ENCODE measurements around the gene GLIS1. TPM values are rescaled to one million over a fixed set of nuclear protein-coding genes. Genes with fewer than 3 reads are reported as not detected.

The GLIS1 gene
- total and polyA plus RNA-seq, 10 of the 15 experiments (the other 5 are each of a cell fraction or from before 2014, with no cell fraction given), result not detected

- ChIA-PET RAD21 (ENCODE audit: unreplicated experiment) (no interaction called here), CTCF (interaction anchor here (1.3 kb wide), 1 partner anchor 76 kb away, joined by 3 read pairs; no protein-coding TSS in a partner anchor), SMC1A (ENCODE audit: uncharacterized antibody, unreplicated experiment) (no interaction called here), POLR2A (no interaction called here)
- DNase-seq (ENCODE audit: low read depth, low spot score), result no peak
- H3K27me3 ChIP-seq (replicated peaks in 1 of 2; ENCODE audit: control insufficient read depth in 2 of 2, insufficient read depth in 2 of 2, low read length in 1 of 2), result peaks cover 0 to 5% of the 10 kb centered on the region in 2 experiments; a peak in 3 of 4 replicates
- H3K36me3 ChIP-seq (ENCODE audit: control insufficient read depth in 2 of 2, insufficient read depth in 2 of 2, low read length in 1 of 2), result no peaks in the 10 kb centered on the region
- H3K4me2 ChIP-seq (ENCODE audit: control insufficient read depth, insufficient read depth), result no peak overlapping the region
- intact Hi-C loops (cut with micrococcal nuclease; ENCODE audit: unreplicated experiment), result no loop called here
- 26% methylated on average over 11 of the region's 11 CpGs for WGBS (ENCODE audit: insufficient coverage, insufficient replicate concordance, low lambda C conversion rate, missing lambda C conversion rate)
- H3K9me3 ChIP-seq (replicated peaks; ENCODE audit: control insufficient read depth, insufficient read depth, low read length), result no peaks in the 10 kb centered on the region
- no peaks in the 10 kb centered on the region for H3K4me1 ChIP-seq (ENCODE audit: control insufficient read depth, insufficient read depth, low read length)
- H2AFZ ChIP-seq (ENCODE audit: control insufficient read depth, low read depth, low read length), result no peak overlapping the region
- no peaks in the 10 kb centered on the region for H3K79me2 ChIP-seq (ENCODE audit: control insufficient read depth, insufficient read depth, low read length)
- H4K20me1 ChIP-seq (ENCODE audit: control insufficient read depth, insufficient read depth), result no peaks in the 10 kb centered on the region
- H3K27ac ChIP-seq (ENCODE audit: control insufficient read depth, insufficient read depth), result no peak overlapping the region
- FAIRE-seq, result no peak
- no TSS peak for BruUV-seq (replicated peaks)
- in situ Hi-C loops (cut with MboI), result no loop called here
- TF ChIP-seq ZNF24 (IDR thresholded peaks at IDR 0.05) (no peak), MYC (IDR thresholded peaks at IDR 0.05; ENCODE audit: insufficient read depth, insufficient read length, insufficient replicate concordance, low read length, severe bottlenecking) (no peak), TAF1 (IDR thresholded peaks at IDR 0.05; ENCODE audit: borderline replicate concordance, low read depth, low read length) (no peak)
- no peak for ATAC-seq
- no peak overlapping the region for H3K9ac ChIP-seq (ENCODE audit: control insufficient read depth, insufficient read depth, low read length)
- no peak overlapping the region for H3K4me3 ChIP-seq
Measured at GRCh38 chr1:53561503-53562105, 177.4 kb downstream of the GLIS1 start.

DNA sequence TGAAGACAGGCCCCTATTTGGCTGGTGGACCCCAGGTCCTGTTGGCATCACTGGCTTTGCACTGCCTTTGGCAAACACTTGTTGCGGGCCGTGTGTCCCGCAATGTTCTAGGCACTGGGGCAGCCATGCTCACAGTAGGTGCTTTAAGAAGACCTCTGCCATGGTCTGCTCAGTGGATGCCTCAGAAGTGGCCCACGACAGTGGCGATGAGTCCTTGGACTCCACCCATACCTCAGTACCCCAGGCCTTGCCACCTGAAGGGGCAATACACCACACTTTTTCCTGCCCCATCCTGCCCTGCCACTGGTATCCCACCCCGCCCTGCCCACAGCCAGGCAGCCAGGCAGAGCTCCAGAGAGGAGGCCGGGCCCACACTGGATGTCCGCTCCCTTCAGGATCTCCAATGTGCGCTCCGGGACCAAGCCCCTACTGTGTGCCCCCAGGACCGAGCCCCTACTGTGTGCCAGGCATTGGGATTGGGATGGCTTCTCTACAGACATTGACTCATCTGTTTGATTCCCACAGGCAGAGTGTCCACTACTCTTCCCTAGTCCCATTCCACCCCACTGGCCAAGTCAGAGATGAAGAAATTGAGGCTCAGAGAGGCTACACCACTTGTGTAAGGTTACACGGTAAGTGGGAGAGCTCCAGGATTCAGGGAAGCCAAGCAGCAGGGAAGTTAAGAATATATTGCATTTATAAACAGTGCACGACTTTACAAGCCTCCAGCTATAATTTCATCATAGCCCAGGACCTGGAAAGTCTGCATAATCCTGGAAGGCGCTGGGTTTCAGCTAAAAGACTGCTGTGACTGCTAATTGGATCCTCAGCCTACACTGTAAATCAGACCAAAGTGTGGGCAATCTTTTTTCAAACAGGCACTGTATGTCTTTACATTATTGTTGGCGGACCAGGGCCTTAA lies 178.1 kb downstream of the GLIS1 start:
- in situ Hi-C loops (cut with MboI), result no loop called here
- CTCF ChIA-PET, result interaction anchor here (1.1 to 1.3 kb wide), 2 partner anchors 11 to 75 kb away, joined by 3 read pairs; no protein-coding TSS in a partner anchor
- H3K4me1 ChIP-seq (ENCODE audit: control insufficient read depth, insufficient read depth, low read length), result no peaks in the 10 kb centered on the region

More for the DNA sequence above, 178.1 kb downstream of the GLIS1 start:
- ChIA-PET RAD21 (ENCODE audit: unreplicated experiment) (interaction anchor here (0.6 kb wide), 1 partner anchor 285 kb away, joined by 3 read pairs; no protein-coding TSS in a partner anchor), SMC1A (ENCODE audit: uncharacterized antibody, unreplicated experiment) (no interaction called here), POLR2A (no interaction called here)
- BruUV-seq (replicated peaks), result no TSS peak
- FAIRE-seq (no peak), ATAC-seq (no peak), DNase-seq (ENCODE audit: low read depth, low spot score) (no peak)
- WGBS (ENCODE audit: insufficient coverage, insufficient replicate concordance, low lambda C conversion rate, missing lambda C conversion rate), result 30% methylated on average over 15 of the region's 15 CpGs
- no peaks in the 10 kb centered on the region; the same call in 2 of the 3 replicates for H3K9me3 ChIP-seq (replicated peaks; ENCODE audit: control insufficient read depth, insufficient read depth, low read length)
- no peak overlapping the region for H3K27ac ChIP-seq (ENCODE audit: control insufficient read depth, insufficient read depth)
- no peak overlapping the region for H2AFZ ChIP-seq (ENCODE audit: control insufficient read depth, low read depth, low read length)
- intact Hi-C loops (cut with micrococcal nuclease; ENCODE audit: unreplicated experiment), result no loop called here
- H3K27me3 ChIP-seq (replicated peaks in 1 of 2; ENCODE audit: control insufficient read depth in 2 of 2, insufficient read depth in 2 of 2, low read length in 1 of 2), result peaks cover 0 to 5% of the 10 kb centered on the region in 2 experiments; a peak in 3 of 4 replicates
- no peak overlapping the region for H3K4me3 ChIP-seq
- H3K4me2 ChIP-seq (ENCODE audit: control insufficient read depth, insufficient read depth), result no peak overlapping the region
- H3K9ac ChIP-seq (ENCODE audit: control insufficient read depth, insufficient read depth, low read length), result no peak overlapping the region
- no peaks in the 10 kb centered on the region for H3K79me2 ChIP-seq (ENCODE audit: control insufficient read depth, insufficient read depth, low read length)
- TF ChIP-seq GABPA (IDR thresholded peaks at IDR 0.05; ENCODE audit: low read depth), result no peak
- TF ChIP-seq, protein P1, sequence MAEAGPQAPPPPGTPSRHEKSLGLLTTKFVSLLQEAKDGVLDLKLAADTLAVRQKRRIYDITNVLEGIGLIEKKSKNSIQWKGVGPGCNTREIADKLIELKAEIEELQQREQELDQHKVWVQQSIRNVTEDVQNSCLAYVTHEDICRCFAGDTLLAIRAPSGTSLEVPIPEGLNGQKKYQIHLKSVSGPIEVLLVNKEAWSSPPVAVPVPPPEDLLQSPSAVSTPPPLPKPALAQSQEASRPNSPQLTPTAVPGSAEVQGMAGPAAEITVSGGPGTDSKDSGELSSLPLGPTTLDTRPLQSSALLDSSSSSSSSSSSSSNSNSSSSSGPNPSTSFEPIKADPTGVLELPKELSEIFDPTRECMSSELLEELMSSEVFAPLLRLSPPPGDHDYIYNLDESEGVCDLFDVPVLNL (IDR thresholded peaks at IDR 0.05; ENCODE audit: low read depth, low read length), result no peak
- no peak for TF ChIP-seq BCL11A (IDR thresholded peaks at IDR 0.05; ENCODE audit: low read depth, low read length)
- TF ChIP-seq WRNIP1 (IDR thresholded peaks at IDR 0.05; ENCODE audit: borderline replicate concordance, low read depth, low read length), result no peak
- H4K20me1 ChIP-seq (ENCODE audit: control insufficient read depth, insufficient read depth), result no peaks in the 10 kb centered on the region
- no peaks in the 10 kb centered on the region for H3K36me3 ChIP-seq (ENCODE audit: control insufficient read depth in 2 of 2, insufficient read depth in 2 of 2, low read length in 1 of 2)

All from GM12878 (cell line).